ENCODE measurements around the gene RPS24. TPM values are rescaled to one million over a fixed set of nuclear protein-coding genes. Genes with fewer than 3 reads are reported as not detected.

RPS24 gene
- total and polyA plus RNA-seq, 9 of the 15 experiments (the other 6 are each of a cell fraction or from before 2014, with no cell fraction given) = 1,947 to 7,307 (median 5,944) TPM

DNA sequence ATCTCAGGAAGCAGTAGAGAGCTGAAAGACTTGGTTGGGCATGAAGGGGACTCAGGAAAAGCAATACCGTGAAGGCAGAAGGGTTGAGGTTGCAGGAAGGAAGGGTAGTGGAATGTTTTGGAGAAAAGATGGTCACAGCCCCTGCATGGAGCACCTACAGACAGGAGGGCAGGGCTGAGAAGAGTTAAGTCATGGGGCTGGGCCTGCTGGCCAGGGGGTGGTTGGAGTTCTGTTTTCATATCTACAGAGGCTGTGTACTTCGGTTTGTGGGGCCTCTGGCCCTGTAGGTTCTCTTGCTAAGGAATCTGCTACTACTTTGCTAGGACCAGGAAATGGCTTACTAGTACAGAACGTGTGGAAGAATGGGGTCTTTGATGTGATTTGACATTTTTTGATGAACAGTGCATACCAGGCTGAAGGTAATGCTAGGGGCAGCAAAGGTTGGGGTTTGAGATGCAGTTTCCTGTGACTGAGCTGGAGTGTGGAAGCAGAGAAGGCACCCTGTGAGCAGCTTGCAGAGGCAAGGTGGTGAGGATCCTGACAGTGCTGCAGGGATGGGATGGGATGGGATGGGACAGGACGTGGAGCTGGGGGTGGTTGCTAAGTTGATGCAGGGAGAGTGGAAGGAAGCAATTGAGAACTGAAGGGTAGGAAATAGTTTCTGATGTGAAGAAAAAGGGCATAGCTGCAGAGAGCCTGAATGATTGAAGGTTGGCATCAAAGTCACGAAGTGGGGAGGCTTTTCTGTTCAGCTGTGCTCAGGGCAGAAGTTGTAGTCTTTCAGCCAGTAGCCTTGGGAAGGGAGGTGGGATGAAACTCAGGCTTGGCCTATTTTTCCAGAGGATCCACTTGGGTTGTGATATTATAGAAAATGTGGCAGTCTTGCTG is 7.8 kb downstream of the RPS24 start (continued):
- TF ChIP-seq ILF3 (IDR thresholded peaks at IDR 0.05; ENCODE audit: borderline replicate concordance) (peak; percentile 83), HDAC2 (IDR thresholded peaks at IDR 0.05) (no peak), E2F8 (IDR thresholded peaks at IDR 0.05; ENCODE audit: low read depth, partially characterized antibody) (peak; percentile 55), PML (IDR thresholded peaks at IDR 0.05; ENCODE audit: low read length) (peak; percentile 58), POLR2A (conservative IDR thresholded peaks at IDR 0.05) (peak; percentile 90), ZNF134 (CRISPR knock-in tag; conservative IDR thresholded peaks at IDR 0.05) (peak; percentile 34; the same call in 1 of the 2 replicates), ZNF253 (CRISPR knock-in tag; conservative IDR thresholded peaks at IDR 0.05) (peak; percentile 58), EP400 (IDR thresholded peaks at IDR 0.05) (no peak), MTA1 (IDR thresholded peaks at IDR 0.05; ENCODE audit: borderline replicate concordance) (no peak), SMC3 (conservative IDR thresholded peaks at IDR 0.05; ENCODE audit: insufficient read depth, low read depth, low read length) (no peak), BHLHE40 (IDR thresholded peaks at IDR 0.05; ENCODE audit: low read length) (no peak), ZSCAN29 (IDR thresholded peaks at IDR 0.05) (peak; percentile 37; the same call in 1 of the 2 replicates), ZNF347 (CRISPR knock-in tag; IDR thresholded peaks at IDR 0.05; ENCODE audit: low read depth) (no peak), SUPT5H (IDR thresholded peaks at IDR 0.05) (peak; percentile 95), EGR1 (conservative IDR thresholded peaks at IDR 0.05) (no peak), POLR2B (IDR thresholded peaks at IDR 0.05; ENCODE audit: low read depth, partially characterized antibody) (peak; percentile 93), THAP12 (CRISPR knock-in tag; IDR thresholded peaks at IDR 0.05) (0 out of 2 replicates have a peak, but pooled peaks have one; percentile 10), PHTF2 (CRISPR knock-in tag; IDR thresholded peaks at IDR 0.05) (no peak), TBL1XR1 (IDR thresholded peaks at IDR 0.05; ENCODE audit: low read length in 2 of 2) (0 out of 4 replicates have a peak, but pooled peaks of 1 of the 2 experiments have one; percentile 26), HBP1 (CRISPR knock-in tag; IDR thresholded peaks at IDR 0.05) (peak; percentile 92; the same call in 1 of the 2 replicates), POLR2AphosphoS5 (IDR thresholded peaks at IDR 0.05; ENCODE audit: control insufficient read depth, insufficient read depth, low read depth, low read length) (peak; percentile 64; the same call in 1 of the 2 replicates)
- TF ChIP-seq, protein P1, sequence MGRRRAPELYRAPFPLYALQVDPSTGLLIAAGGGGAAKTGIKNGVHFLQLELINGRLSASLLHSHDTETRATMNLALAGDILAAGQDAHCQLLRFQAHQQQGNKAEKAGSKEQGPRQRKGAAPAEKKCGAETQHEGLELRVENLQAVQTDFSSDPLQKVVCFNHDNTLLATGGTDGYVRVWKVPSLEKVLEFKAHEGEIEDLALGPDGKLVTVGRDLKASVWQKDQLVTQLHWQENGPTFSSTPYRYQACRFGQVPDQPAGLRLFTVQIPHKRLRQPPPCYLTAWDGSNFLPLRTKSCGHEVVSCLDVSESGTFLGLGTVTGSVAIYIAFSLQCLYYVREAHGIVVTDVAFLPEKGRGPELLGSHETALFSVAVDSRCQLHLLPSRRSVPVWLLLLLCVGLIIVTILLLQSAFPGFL (CRISPR knock-in tag; IDR thresholded peaks at IDR 0.05) = 0 out of 2 replicates have a peak, but pooled peaks have one; percentile 23

Data from K562 (cell line).